ENCODE results near the gene LPAR1. TPM values are rescaled to one million over a fixed set of nuclear protein-coding genes. Genes with fewer than 3 reads are reported as not detected.
"Not testable (repeated sequence)": the region's sequence is repeated elsewhere in the genome, so short reads cannot be mapped to it uniquely, and the experiment has no call there.

Gene LPAR1
- total and polyA plus RNA-seq, 4 experiments from 2014 or later, result 0.12 TPM; not detected in 3

DNA sequence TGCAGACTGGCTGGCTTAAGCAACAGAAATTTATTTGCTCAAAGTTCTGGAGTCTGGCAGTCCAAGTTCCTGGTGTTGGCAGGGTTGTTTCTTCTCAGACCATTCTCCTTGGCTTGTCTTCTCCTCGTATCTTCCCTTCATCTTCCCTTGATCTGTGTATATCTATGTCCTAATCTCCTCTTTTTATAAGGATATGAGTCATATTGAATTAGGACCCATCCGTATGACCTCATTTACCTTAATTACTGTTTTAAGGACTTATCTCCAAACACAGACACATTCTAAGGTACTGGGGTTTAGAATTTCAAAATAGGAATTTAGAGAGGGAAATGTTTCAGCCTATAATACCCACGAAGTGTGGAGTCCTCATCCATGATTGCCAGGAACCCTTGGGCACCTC lies 13.1 kb upstream of the LPAR1 start:
- intact Hi-C loops (cut with micrococcal nuclease), result no loop called here
- Mint-ChIP-seq H3K27ac (no peak overlapping the region), H3K4me1 (no peaks in the 10 kb centered on the region), H3K27me3 (no peaks in the 10 kb centered on the region), H3K4me3 (no peak overlapping the region), H3K9me3 (peaks cover 0 to 6% (median 0%) of the 10 kb centered on the region in 8 donors), H3K36me3 (no peaks in the 10 kb centered on the region)
- Histone ChIP-seq H3K4me3 (ENCODE audit: low read length in 2 of 2) (no peak overlapping the region), H3K36me3 (ENCODE audit: insufficient read depth, low read length) (no peaks in the 10 kb centered on the region), H3K4me1 (ENCODE audit: insufficient read depth, low read length) (no peaks in the 10 kb centered on the region), H3K27ac (ENCODE audit: low read depth, low read length) (no peak overlapping the region), H3K9me3 (ENCODE audit: control insufficient read depth in 1 of 2, low read length in 2 of 2) (no peaks in the 10 kb centered on the region), H3K27me3 (ENCODE audit: insufficient read depth, low read length) (no peaks in the 10 kb centered on the region)
- ChIA-PET POLR2A (ENCODE audit: partially characterized antibody) (no interaction called here), CTCF (ENCODE audit: partially characterized antibody) (no interaction called here)
- no peak for DNase-seq

DNA sequence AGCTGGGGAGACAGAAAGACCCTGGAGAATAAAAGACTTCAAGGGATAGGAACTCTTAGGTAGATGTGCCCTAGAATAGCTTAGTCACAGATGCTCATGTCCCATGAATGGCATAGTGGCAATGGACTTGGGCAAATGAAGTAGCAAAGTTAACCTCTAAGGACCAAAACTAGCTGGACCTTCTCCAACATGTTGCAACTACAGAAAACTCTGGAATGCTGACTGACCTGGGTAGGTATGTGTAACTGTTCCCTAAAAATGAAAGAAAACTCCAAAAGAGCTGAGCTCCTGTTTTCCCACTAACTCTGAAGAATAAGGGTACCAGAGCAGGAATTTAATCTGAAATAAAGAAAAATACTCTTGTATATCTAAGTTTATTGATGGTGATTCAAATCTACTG lies 12.5 kb upstream of the LPAR1 start:
- Histone ChIP-seq H3K4me3 (ENCODE audit: low read length in 2 of 2) (no peak overlapping the region), H3K36me3 (ENCODE audit: insufficient read depth, low read length) (no peaks in the 10 kb centered on the region), H3K27ac (ENCODE audit: low read depth, low read length) (no peak overlapping the region), H3K27me3 (ENCODE audit: insufficient read depth, low read length) (no peaks in the 10 kb centered on the region), H3K4me1 (ENCODE audit: insufficient read depth, low read length) (no peaks in the 10 kb centered on the region), H3K9me3 (ENCODE audit: control insufficient read depth in 1 of 2, low read length in 2 of 2) (no peaks in the 10 kb centered on the region)
- intact Hi-C loops (cut with micrococcal nuclease), result no loop called here
- no peak overlapping the region for H3K27ac Mint-ChIP-seq
- no peaks in the 10 kb centered on the region for H3K36me3 Mint-ChIP-seq
- DNase-seq, result no peak
- H3K4me1 Mint-ChIP-seq, result no peaks in the 10 kb centered on the region
- H3K4me3 Mint-ChIP-seq, result no peak overlapping the region
- H3K27me3 Mint-ChIP-seq, result no peaks in the 10 kb centered on the region
- CTCF ChIA-PET (ENCODE audit: partially characterized antibody), result no interaction called here
- peaks cover 0 to 6% (median 0%) of the 10 kb centered on the region in 8 donors for H3K9me3 Mint-ChIP-seq
- POLR2A ChIA-PET (ENCODE audit: partially characterized antibody), result no interaction called here

DNA sequence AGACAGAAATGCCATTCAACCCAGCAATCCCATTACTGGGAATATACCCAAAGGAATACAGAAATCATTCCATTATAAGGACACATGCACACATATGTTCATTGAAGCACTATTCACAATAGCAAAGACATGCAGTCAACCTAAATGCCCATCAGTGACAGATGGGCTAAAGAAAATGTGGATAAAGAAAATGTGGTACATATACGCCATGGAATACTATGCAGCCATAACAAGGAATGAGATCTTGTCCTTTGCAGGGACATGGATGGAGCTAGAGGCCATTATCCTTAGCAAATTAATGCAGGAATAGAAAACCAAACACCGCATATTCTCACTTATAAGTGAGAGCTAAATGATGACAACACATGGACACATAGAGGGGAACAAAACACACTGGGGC lies 9.0 kb upstream of the LPAR1 start:
- H3K9me3 ChIP-seq (ENCODE audit: control insufficient read depth in 1 of 2, low read length in 2 of 2); H3K27me3 ChIP-seq (ENCODE audit: insufficient read depth, low read length); H3K4me3 ChIP-seq (ENCODE audit: low read length in 2 of 2); POLR2A ChIA-PET (ENCODE audit: partially characterized antibody); CTCF ChIA-PET (ENCODE audit: partially characterized antibody); H3K4me1 Mint-ChIP-seq; H3K27ac Mint-ChIP-seq; H3K36me3 ChIP-seq (ENCODE audit: insufficient read depth, low read length); H3K9me3 Mint-ChIP-seq; H3K4me1 ChIP-seq (ENCODE audit: insufficient read depth, low read length); H3K27ac ChIP-seq (ENCODE audit: low read depth, low read length); H3K27me3 Mint-ChIP-seq; DNase-seq; intact Hi-C loops (cut with micrococcal nuclease); H3K4me3 Mint-ChIP-seq; H3K36me3 Mint-ChIP-seq: not testable (repeated sequence)

DNA sequence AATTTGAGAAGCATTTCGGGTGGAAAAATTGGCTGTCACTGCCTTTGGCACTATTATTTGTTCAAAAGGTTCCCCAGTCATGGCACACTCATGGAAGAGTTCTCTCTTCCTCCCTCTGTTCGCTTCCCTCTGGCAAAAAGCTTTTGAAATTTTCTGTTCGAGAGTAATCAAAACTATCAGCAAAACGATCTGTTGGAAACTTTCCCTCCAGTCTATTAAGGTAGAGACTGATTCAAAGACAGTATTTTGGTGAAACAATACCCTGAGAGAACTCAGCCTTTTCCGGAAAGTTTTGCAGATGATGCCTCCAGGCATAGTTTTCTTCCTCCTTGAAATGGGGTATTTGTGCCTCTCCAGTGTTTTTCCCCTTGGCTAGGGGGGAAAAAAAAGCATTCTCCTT lies 3.6 kb upstream of the LPAR1 start:
- Mint-ChIP-seq H3K27ac (no peak overlapping the region), H3K4me1 (peaks cover 7 to 12% (median 9%) of the 10 kb centered on the region in 4 donors), H3K36me3 (no peaks in the 10 kb centered on the region), H3K27me3 (peaks cover 16 to 22% of the 10 kb centered on the region in 2 donors), H3K4me3 (no peak overlapping the region), H3K9me3 (peaks cover 0 to 6% (median under 1%) of the 10 kb centered on the region in 8 donors)
- H3K36me3 ChIP-seq (ENCODE audit: insufficient read depth, low read length), result no peaks in the 10 kb centered on the region
- H3K9me3 ChIP-seq (ENCODE audit: control insufficient read depth in 1 of 2, low read length in 2 of 2), result no peaks in the 10 kb centered on the region
- intact Hi-C loops (cut with micrococcal nuclease), result no loop called here
- DNase-seq, result no peak
- ChIA-PET POLR2A (ENCODE audit: partially characterized antibody) (no interaction called here), CTCF (ENCODE audit: partially characterized antibody) (no interaction called here)
- H3K4me1 ChIP-seq (ENCODE audit: insufficient read depth, low read length), result no peaks in the 10 kb centered on the region
- H3K4me3 ChIP-seq (ENCODE audit: low read length in 2 of 2), result no peak overlapping the region
- H3K27ac ChIP-seq (ENCODE audit: low read depth, low read length), result no peak overlapping the region
- H3K27me3 ChIP-seq (ENCODE audit: insufficient read depth, low read length), result no peaks in the 10 kb centered on the region

DNA sequence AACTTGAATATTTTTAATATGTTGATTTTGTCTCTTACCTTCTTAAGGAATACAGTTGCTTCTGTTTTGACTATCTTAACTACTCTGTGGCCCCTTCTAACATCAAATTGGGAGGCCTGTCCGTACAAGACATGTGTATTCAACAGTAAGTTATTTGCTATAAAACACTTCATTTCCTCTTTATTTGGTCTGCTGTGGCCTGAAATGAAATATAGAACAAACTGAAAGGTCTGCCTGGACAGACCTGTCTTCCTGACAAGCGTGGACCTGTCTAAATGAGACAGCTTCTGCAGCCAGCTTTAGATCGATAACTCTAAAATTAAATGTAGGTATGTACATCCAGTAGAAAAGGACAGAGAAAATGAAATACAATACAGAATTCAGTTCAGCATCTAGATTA lies 2.2 kb upstream of the LPAR1 start:
- H3K9me3 ChIP-seq (ENCODE audit: control insufficient read depth in 1 of 2, low read length in 2 of 2), result no peaks in the 10 kb centered on the region
- H3K9me3 Mint-ChIP-seq, result peaks cover 0 to 6% (median under 1%) of the 10 kb centered on the region in 8 donors
- H3K4me3 ChIP-seq (ENCODE audit: low read length in 2 of 2), result no peak overlapping the region
- H3K27me3 ChIP-seq (ENCODE audit: insufficient read depth, low read length), result peaks cover 5% of the 10 kb centered on the region
- ChIA-PET POLR2A (ENCODE audit: partially characterized antibody) (no interaction called here), CTCF (ENCODE audit: partially characterized antibody) (no interaction called here)
- H3K27ac Mint-ChIP-seq, result no peak overlapping the region
- H3K36me3 ChIP-seq (ENCODE audit: insufficient read depth, low read length), result no peaks in the 10 kb centered on the region
- H3K4me3 Mint-ChIP-seq, result no peak overlapping the region
- no peak for DNase-seq
- peaks cover 25 to 32% of the 10 kb centered on the region in 2 donors for H3K27me3 Mint-ChIP-seq
- no peak overlapping the region for H3K27ac ChIP-seq (ENCODE audit: low read depth, low read length)
- H3K4me1 ChIP-seq (ENCODE audit: insufficient read depth, low read length), result no peaks in the 10 kb centered on the region
- no peaks in the 10 kb centered on the region for H3K36me3 Mint-ChIP-seq
- H3K4me1 Mint-ChIP-seq, result peaks cover 7 to 12% (median 9%) of the 10 kb centered on the region in 4 donors
- intact Hi-C loops (cut with micrococcal nuclease), result no loop called here

DNA sequence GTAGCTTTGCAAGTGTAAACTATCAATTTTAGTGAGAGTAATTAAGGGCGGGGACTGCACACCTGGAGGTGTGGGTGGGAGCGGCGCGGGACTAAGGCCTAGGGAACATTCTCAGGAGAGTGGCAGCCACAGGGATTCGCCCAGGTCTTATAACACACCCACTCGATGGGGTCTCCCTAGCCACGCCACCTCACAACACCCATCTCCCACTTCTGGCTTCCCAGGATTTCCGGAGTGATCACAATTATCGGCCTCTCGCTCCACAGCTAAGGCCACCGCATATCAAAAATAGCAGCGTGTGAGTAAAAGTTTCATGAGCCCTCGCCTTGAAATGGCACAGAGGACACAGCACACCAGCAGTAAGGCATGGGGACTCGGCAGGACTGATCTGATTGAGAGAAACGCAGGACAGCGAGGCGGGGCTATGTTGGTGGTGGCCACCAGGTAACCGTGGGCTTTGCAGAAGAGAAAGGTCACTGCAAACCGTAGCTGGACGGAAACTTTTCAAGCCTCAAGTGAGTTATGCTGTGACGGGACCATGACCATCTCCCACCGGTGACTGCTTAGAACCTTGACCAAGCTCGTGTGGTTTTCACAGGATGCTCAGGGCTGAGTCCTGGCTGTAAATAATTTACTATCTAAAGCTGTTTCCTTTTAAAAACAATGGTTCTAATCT lies 1.1 kb upstream of the LPAR1 start:
- H3K36me3 ChIP-seq (ENCODE audit: insufficient read depth, low read length), result no peaks in the 10 kb centered on the region
- peaks cover 7 to 12% (median 9%) of the 10 kb centered on the region in 4 donors for H3K4me1 Mint-ChIP-seq
- intact Hi-C loops (cut with micrococcal nuclease), result no loop called here
- H3K9me3 ChIP-seq (ENCODE audit: control insufficient read depth in 1 of 2, low read length in 2 of 2), result no peaks in the 10 kb centered on the region
- no peak for DNase-seq
- no peaks in the 10 kb centered on the region for H3K4me1 ChIP-seq (ENCODE audit: insufficient read depth, low read length)
- H3K36me3 Mint-ChIP-seq, result no peaks in the 10 kb centered on the region
- no peak overlapping the region for H3K4me3 ChIP-seq (ENCODE audit: low read length in 2 of 2)
- CTCF ChIA-PET (ENCODE audit: partially characterized antibody), result no interaction called here
- no peak overlapping the region for H3K27ac ChIP-seq (ENCODE audit: low read depth, low read length)
- peaks cover 0 to 6% (median 0%) of the 10 kb centered on the region in 8 donors for H3K9me3 Mint-ChIP-seq
- H3K27ac Mint-ChIP-seq, result peak overlapping the region in 1 of 7 donors; percentile 44
- peaks cover 35 to 41% of the 10 kb centered on the region in 2 donors for H3K27me3 Mint-ChIP-seq
- POLR2A ChIA-PET (ENCODE audit: partially characterized antibody), result no interaction called here
- peaks cover 5% of the 10 kb centered on the region for H3K27me3 ChIP-seq (ENCODE audit: insufficient read depth, low read length)
- peak overlapping the region in 2 of 8 donors; percentile 5 to 32 for H3K4me3 Mint-ChIP-seq

DNA sequence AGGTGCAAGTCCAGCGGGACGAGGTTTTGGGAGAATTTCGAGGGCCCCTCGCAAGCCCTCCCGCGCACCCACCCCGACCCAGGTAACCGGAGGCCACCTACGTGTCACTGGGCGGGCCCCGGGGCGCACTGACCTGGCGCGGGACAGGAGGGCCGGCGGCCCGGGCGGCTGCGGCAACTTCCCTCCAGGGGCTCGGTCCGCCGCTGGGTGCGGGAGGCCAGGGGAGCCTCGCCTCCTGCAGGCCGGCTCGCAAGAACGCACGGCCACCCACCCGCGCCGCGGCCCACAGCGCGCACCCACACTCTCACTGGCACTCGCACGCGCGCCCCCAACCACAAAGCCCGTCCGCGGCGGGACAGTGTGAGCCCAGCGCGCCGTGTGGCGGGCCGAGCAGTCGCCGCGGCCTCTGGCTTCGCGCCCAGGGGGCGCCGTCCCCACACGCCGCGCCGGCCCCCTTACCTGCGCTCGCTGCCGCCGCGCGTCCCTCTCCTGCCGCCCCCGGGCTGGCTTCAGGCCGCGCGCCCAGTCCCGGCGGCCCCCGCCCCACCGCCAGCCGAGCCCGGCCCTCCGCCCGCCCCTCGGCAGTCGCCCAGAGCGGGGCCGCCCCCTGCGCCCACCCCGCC lies 451 bp downstream of the LPAR1 start:
- no peak overlapping the region for H3K27ac Mint-ChIP-seq
- no peaks in the 10 kb centered on the region for H3K9me3 ChIP-seq (ENCODE audit: control insufficient read depth in 1 of 2, low read length in 2 of 2)
- H3K36me3 Mint-ChIP-seq, result no peaks in the 10 kb centered on the region
- no peak overlapping the region for H3K27ac ChIP-seq (ENCODE audit: low read depth, low read length)
- H3K4me3 ChIP-seq (ENCODE audit: low read length in 2 of 2), result no peak overlapping the region
- H3K4me1 Mint-ChIP-seq, result peaks cover 7 to 12% (median 9%) of the 10 kb centered on the region in 4 donors
- no peaks in the 10 kb centered on the region for H3K36me3 ChIP-seq (ENCODE audit: insufficient read depth, low read length)
- CTCF ChIA-PET (ENCODE audit: partially characterized antibody), result no interaction called here
- POLR2A ChIA-PET (ENCODE audit: partially characterized antibody), result no interaction called here
- H3K4me1 ChIP-seq (ENCODE audit: insufficient read depth, low read length), result no peaks in the 10 kb centered on the region
- H3K9me3 Mint-ChIP-seq, result peaks cover 0 to 6% (median 0%) of the 10 kb centered on the region in 8 donors
- peaks cover 35 to 41% of the 10 kb centered on the region in 2 donors for H3K27me3 Mint-ChIP-seq
- peaks cover 5% of the 10 kb centered on the region for H3K27me3 ChIP-seq (ENCODE audit: insufficient read depth, low read length)
- intact Hi-C loops (cut with micrococcal nuclease), result no loop called here
- peak overlapping the region in 1 of 8 donors; percentile 59 for H3K4me3 Mint-ChIP-seq
- no peak for DNase-seq

Measured in CD4-positive, alpha-beta memory T cell (primary cell).